HCT116 (cell line): ENCODE measurements around the gene DDAH1. TPM values are rescaled to one million over a fixed set of nuclear protein-coding genes. Genes with fewer than 3 reads are reported as not detected.
A peak's percentile ranks its signal among the peaks of the same experiment; 100 is the strongest.

Experiments
- ATAC-seq: fragments of 200-7000 bp; cut with Tn5 transposase; 2 replicates; pipeline ENCODE4 v1.9.1; 2020; ENCODE audit warnings: mild to moderate bottlenecking, moderate library complexity
- BruUV-seq: library from RNA; stranded (reverse); fragments of 400-500 nt; replicated peaks from 2 replicates; lab custom pipeline; 2021; lab: Mats Ljungman, UMichigan
- CTCF ChIA-PET: fragments of 300-600 bp; sonication (Branson Sonifier 250); formaldehyde crosslinking; loops from one replicate; lab custom pipeline; 2021; ENCODE audit warnings: antibody characterized with exemption; lab: Charles Lee
- POLR2A ChIA-PET: fragments of 300-600, 350-600 bp; sonication (Branson Sonifier 250); formaldehyde crosslinking; loops from one replicate; lab custom pipeline; 2021; ENCODE audit warnings: antibody characterized with exemption; lab: Charles Lee
- RAD21 ChIA-PET, 2 experiments: fragments of 300-600 bp; sonication (Branson Sonifier 250); formaldehyde crosslinking; loops; one replicate each; lab custom pipeline; 2023; ENCODE audit warnings: low total read pairs in 2 of 2; ENCODE audit not compliant: uncharacterized antibody in 2 of 2, unreplicated experiment in 2 of 2, low non-redundant PET in 1 of 2; lab: Charles Lee
- DNase-seq: peaks from one replicate; pipeline ENCODE4 v3.0.0-alpha.2; 2010; ENCODE audit warnings: low read depth, low spot score
- H2AFZ ChIP-seq: fragments of 200-600 bp; shearing (Covaris generic), sonication (generic); 2 replicates; pipeline ENCODE4 v1.6.1; 2017; ENCODE audit warnings: low read depth, mixed run types, mixed read lengths, antibody characterized with exemption, low read length; ENCODE audit not compliant: poor library complexity, severe bottlenecking
- H3K27ac ChIP-seq: 2 replicates; pipeline ENCODE4 v1.5.1; 2012; ENCODE audit warnings: low read depth, low read length
- H3K27me3 ChIP-seq: fragments of 200-600 bp; sonication (generic); 2 replicates; pipeline ENCODE4 v1.6.1; 2016; ENCODE audit warnings: mixed run types, low read length, mixed read lengths; ENCODE audit not compliant: insufficient read depth
- H3K36me3 ChIP-seq, 2 experiments: fragments of 200-500 bp in 1 of 2; fragments of 200-600 bp in 1 of 2; sonication (Bioruptor generic) in 1 of 2; sonication (generic) in 1 of 2; 2 replicates each; pipeline versions ENCODE4 v1.5.1 to v1.6.1; 2014 to 2016; ENCODE audit warnings: low read length in 2 of 2, inconsistent platforms in 1 of 2, mixed read lengths in 1 of 2, mixed run types in 1 of 2; ENCODE audit not compliant: insufficient read depth in 2 of 2, control insufficient read depth in 1 of 2
- H3K4me1 ChIP-seq, 2 experiments: fragments of 200-600 bp in 1 of 2; sonication (generic) in 1 of 2; 2 replicates each; pipeline versions ENCODE4 v1.5.1 to v1.6.1; 2012 to 2017; ENCODE audit warnings: low read length in 2 of 2, inconsistent platforms in 1 of 2, mild to moderate bottlenecking in 1 of 2, mixed read lengths in 1 of 2, mixed run types in 1 of 2, moderate library complexity in 1 of 2; ENCODE audit not compliant: insufficient read depth in 2 of 2, control insufficient read depth in 1 of 2
- H3K4me2 ChIP-seq: fragments of 200-600 bp; sonication (generic); 2 replicates; pipeline ENCODE4 v1.6.1; 2017; ENCODE audit warnings: mixed run types, low read length, mixed read lengths
- H3K4me3 ChIP-seq, 2 experiments: fragments of 200-600 bp in 1 of 2; sonication (generic) in 1 of 2; replicated peaks in 1 of 2; 2 replicates each; pipeline ENCODE4 v1.5.1; 2011 to 2016; ENCODE audit warnings: low read length in 2 of 2, control low read depth in 1 of 2, low read depth in 1 of 2, mild to moderate bottlenecking in 1 of 2, mixed read lengths in 1 of 2, mixed run types in 1 of 2
- H3K79me2 ChIP-seq: fragments of 200-600 bp; sonication (generic); 2 replicates; pipeline ENCODE4 v1.6.1; 2017; ENCODE audit warnings: mild to moderate bottlenecking, mixed run types, low read length, moderate library complexity, mixed read lengths; ENCODE audit not compliant: insufficient read depth
- H3K9ac ChIP-seq: fragments of 200-600 bp; sonication (generic); 2 replicates; pipeline ENCODE4 v1.6.1; 2016; ENCODE audit warnings: low read length, mixed read lengths
- H3K9me2 ChIP-seq: fragments of 200-600 bp; sonication (generic), shearing (Covaris generic); 2 replicates; pipeline ENCODE4 v1.6.1; 2017; ENCODE audit warnings: mixed run types, mild to moderate bottlenecking, moderate library complexity; ENCODE audit not compliant: insufficient read depth
- H3K9me3 ChIP-seq, 2 experiments: fragments of 200-500 bp in 1 of 2; fragments of 200-600 bp in 1 of 2; sonication (Bioruptor generic) in 1 of 2; sonication (generic) in 1 of 2; 2 replicates each; pipeline ENCODE4 v1.6.1; 2014 to 2017; ENCODE audit warnings: low read length in 2 of 2, mixed read lengths in 2 of 2, inconsistent platforms in 1 of 2, low read depth in 1 of 2, mild to moderate bottlenecking in 1 of 2, mixed run types in 1 of 2, moderate library complexity in 1 of 2; ENCODE audit not compliant: control insufficient read depth in 1 of 2, insufficient read depth in 1 of 2
- H4K20me1 ChIP-seq: fragments of 200-600 bp; sonication (generic), shearing (Covaris generic); 2 replicates; pipeline ENCODE4 v1.6.1; 2017; ENCODE audit warnings: mixed run types, mild to moderate bottlenecking, moderate library complexity; ENCODE audit not compliant: insufficient read depth
- CBX3 ChIP-seq: IDR thresholded peaks from 2 replicates; pipeline ENCODE4 v1.6.1; 2012; ENCODE audit warnings: low read depth
- CEBPB ChIP-seq: IDR thresholded peaks from 2 replicates; pipeline ENCODE4 v1.6.1; 2012; ENCODE audit warnings: low read depth
- EGR1 ChIP-seq: IDR thresholded peaks from 2 replicates; pipeline ENCODE4 v1.6.1; 2012; ENCODE audit warnings: low read depth
- ELF1 ChIP-seq: IDR thresholded peaks from 2 replicates; pipeline ENCODE4 v1.6.1; 2012; ENCODE audit warnings: low read depth, borderline replicate concordance
- FOSL1 ChIP-seq: IDR thresholded peaks from 2 replicates; pipeline ENCODE4 v1.6.1; 2012; ENCODE audit warnings: low read depth
- SIN3A ChIP-seq: IDR thresholded peaks from 2 replicates; pipeline ENCODE4 v1.6.1; 2012; ENCODE audit warnings: low read depth
- SP1 ChIP-seq: IDR thresholded peaks from 2 replicates; pipeline ENCODE4 v1.6.1; 2012; ENCODE audit warnings: low read depth
- SRF ChIP-seq: IDR thresholded peaks from 2 replicates; pipeline ENCODE4 v1.6.1; 2012; ENCODE audit warnings: low read depth
- ZFX ChIP-seq: fragments of 450-650 bp; IDR thresholded peaks from 2 replicates; pipeline ENCODE4 v1.6.1; 2017
- ZNF274 ChIP-seq: fragments of 200-500 bp; sonication (Bioruptor generic); IDR thresholded peaks from 2 replicates; pipeline ENCODE4 v1.6.1; 2014; ENCODE audit warnings: mild to moderate bottlenecking, low read depth, low read length, inconsistent platforms
- intact Hi-C: fragments of 100-400 bp; cut with micrococcal nuclease; formaldehyde crosslinking; loops from 2 replicates; pipeline ENCODE4 v1.10.0; 2022
- total RNA-seq: library from RNA; stranded (reverse); gene quantifications from one replicate; pipeline ENCODE4 v1.2.1, GENCODE V29; 2021; ENCODE audit not compliant: unreplicated experiment

Gene DDAH1
- total RNA-seq, 1 experiment from 2014 or later: 16.6 TPM

GRCh38 chr1:85460555-85461088 is 4.3 kb downstream of the DDAH1 start:
- BruUV-seq: no TSS peak
- Histone ChIP-seq H3K4me3 (no peak overlapping the region), H3K4me2 (peak overlapping the region; percentile 4; the same call in 1 of the 2 replicates), H3K9me3 (no peaks in the 10 kb centered on the region), H3K27ac (no peak overlapping the region), H3K9ac (no peak overlapping the region), H3K27me3 (no peaks in the 10 kb centered on the region), H4K20me1 (no peaks in the 10 kb centered on the region), H3K9me2 (no peaks in the 10 kb centered on the region), H3K4me1 (peaks cover 14 to 23% of the 10 kb centered on the region in 2 experiments; a peak in 3 of 4 replicates), H3K36me3 (no peaks in the 10 kb centered on the region), H2AFZ (no peak overlapping the region), H3K79me2 (peaks cover 12% of the 10 kb centered on the region)
- intact Hi-C loops: no loop called here
- DNase-seq (no peak), ATAC-seq (no peak)
- POLR2A ChIA-PET: no interaction called here
- no peak for TF ChIP-seq ELF1
- no peak for TF ChIP-seq SIN3A
- TF ChIP-seq EGR1: peak; percentile 77
- TF ChIP-seq FOSL1: no peak
- TF ChIP-seq CEBPB: 0 out of 2 replicates have a peak, but pooled peaks have one; percentile 6
- CTCF ChIA-PET: no interaction called here
- RAD21 ChIA-PET: no interaction called here

- H3K27me3 ChIP-seq: no peaks in the 10 kb centered on the region
- H3K9ac ChIP-seq: no peak overlapping the region
- no peak overlapping the region for H3K27ac ChIP-seq
- no peaks in the 10 kb centered on the region for H3K9me3 ChIP-seq
- H2AFZ ChIP-seq: no peak overlapping the region
- H3K9me2 ChIP-seq: no peaks in the 10 kb centered on the region
- peaks cover 18% of the 10 kb centered on the region for H3K79me2 ChIP-seq
- no TSS peak for BruUV-seq
- intact Hi-C loops: no loop called here
- DNase-seq (no peak), ATAC-seq (no peak)
- ChIA-PET RAD21 (no interaction called here), POLR2A (no interaction called here), CTCF (no interaction called here)
- H3K4me3 ChIP-seq: no peak overlapping the region
- H3K4me1 ChIP-seq: peaks cover 11 to 18% of the 10 kb centered on the region in 2 experiments; a peak in 2 of 4 replicates
- TF ChIP-seq CBX3 (no peak), SP1 (no peak), EGR1 (no peak), SRF (no peak), ZFX (no peak), ZNF274 (no peak)
- no peaks in the 10 kb centered on the region for H3K36me3 ChIP-seq
- no peak overlapping the region for H3K4me2 ChIP-seq
- no peaks in the 10 kb centered on the region for H4K20me1 ChIP-seq
Measured at GRCh38 chr1:85459290-85459689, 5.7 kb downstream of the DDAH1 start.
